GM21576 (cell line): ENCODE measurements around the gene ACKR3.

Source experiments
- ATAC-seq: cut with Tn5 transposase; IDR thresholded peaks from one replicate; pipeline ENCODE4 v1.9.1; 2021; ENCODE audit warnings: mild to moderate bottlenecking, moderate library complexity; ENCODE audit not compliant: unreplicated experiment

ACKR3 gene

GRCh38 chr2:236569573-236569973 is at the start of gene ACKR3:
TSS of gene ACKR3 (plus strand) at chr2:236569825. CDS start at chr2:236580466, 10,641 bp downstream.
- ATAC-seq, result peak; percentile 87

- ATAC-seq, result no peak
Observed at GRCh38 chr2:236521556-236521955, 48.1 kb upstream of the ACKR3 start.

- ATAC-seq, result no peak
Observed at GRCh38 chr2:236523249-236523648, 46.4 kb upstream of the ACKR3 start.

- ATAC-seq, result no peak
Observed at GRCh38 chr2:236525411-236525997, 44.1 kb upstream of the ACKR3 start.

GRCh38 chr2:236526455-236527158 is 43.0 kb upstream of the ACKR3 start:
- no peak for ATAC-seq

GRCh38 chr2:236527159-236527630 is 42.4 kb upstream of the ACKR3 start:
- ATAC-seq, result no peak

GRCh38 chr2:236529606-236530005 is 40.0 kb upstream of the ACKR3 start:
- no peak for ATAC-seq

- no peak for ATAC-seq
Observed at GRCh38 chr2:236530512-236530911, 39.1 kb upstream of the ACKR3 start.

- no peak for ATAC-seq
Observed at GRCh38 chr2:236531195-236531594, 38.4 kb upstream of the ACKR3 start.

GRCh38 chr2:236531996-236532395 is 37.6 kb upstream of the ACKR3 start:
- ATAC-seq, result no peak

GRCh38 chr2:236533343-236533742 is 36.3 kb upstream of the ACKR3 start:
- no peak for ATAC-seq

- no peak for ATAC-seq
Observed at GRCh38 chr2:236535024-236535423, 34.6 kb upstream of the ACKR3 start.

- peak; percentile 53 for ATAC-seq
Observed at GRCh38 chr2:236536727-236537398, 32.8 kb upstream of the ACKR3 start.

GRCh38 chr2:236538242-236538641 is 31.4 kb upstream of the ACKR3 start:
- ATAC-seq, result no peak

GRCh38 chr2:236541008-236541562 is 28.5 kb upstream of the ACKR3 start:
- no peak for ATAC-seq

- ATAC-seq, result no peak
Observed at GRCh38 chr2:236544362-236544761, 25.3 kb upstream of the ACKR3 start.

GRCh38 chr2:236545248-236545658 is 24.4 kb upstream of the ACKR3 start:
- ATAC-seq, result peak; percentile 47

- ATAC-seq, result peak; percentile 66
Observed at GRCh38 chr2:236545814-236546480, 23.7 kb upstream of the ACKR3 start.

- ATAC-seq, result no peak
Observed at GRCh38 chr2:236546561-236547002, 23.0 kb upstream of the ACKR3 start.

GRCh38 chr2:236547725-236548124 is 21.9 kb upstream of the ACKR3 start:
- ATAC-seq, result no peak
